ENCODE results near the gene SPIB.
A peak's percentile ranks its signal among the peaks of the same experiment; 100 is the strongest.

The SPIB gene

GRCh38 chr19:50461066-50461875, 42.5 kb downstream of the SPIB start:
- Histone ChIP-seq H3K36me3 (replicated peaks) (no peaks in the 10 kb centered on the region), H3K27me3 (replicated peaks) (peaks cover 3% of the 10 kb centered on the region), H3K4me3 (ENCODE audit: low read depth, low read length) (no peak overlapping the region), H3K27ac (no peak overlapping the region)
- in situ Hi-C loops (cut with HindIII; ENCODE audit: low pct_ligation_motif_present, low sequenced_read_pairs) = no loop called here
- TF ChIP-seq CTCF (IDR thresholded peaks at IDR 0.05; ENCODE audit: low read depth, low read length, missing control alignments) = peak; percentile 88
- DNase-seq = peak; percentile 64

- in situ Hi-C loops (cut with HindIII; ENCODE audit: low pct_ligation_motif_present, low sequenced_read_pairs) = no loop called here
- Histone ChIP-seq H3K36me3 (replicated peaks) (no peaks in the 10 kb centered on the region), H3K4me3 (ENCODE audit: low read depth, low read length) (no peak overlapping the region), H3K27me3 (replicated peaks) (peaks cover 3% of the 10 kb centered on the region), H3K27ac (no peak overlapping the region)
- DNase-seq = no peak
- no peak for TF ChIP-seq CTCF (IDR thresholded peaks at IDR 0.05; ENCODE audit: low read depth, low read length, missing control alignments)
Measured at GRCh38 chr19:50462970-50463369, 44.2 kb downstream of the SPIB start.

GRCh38 chr19:50464348-50464747, 45.6 kb downstream of the SPIB start:
- no peaks in the 10 kb centered on the region for H3K27me3 ChIP-seq (replicated peaks)

GRCh38 chr19:50465000-50465399, 46.3 kb downstream of the SPIB start:
- in situ Hi-C loops (cut with HindIII; ENCODE audit: low pct_ligation_motif_present, low sequenced_read_pairs) = no loop called here

More at GRCh38 chr19:50464348-50464747, 45.6 kb downstream of the SPIB start:
- Histone ChIP-seq H3K27ac (no peak overlapping the region), H3K4me3 (ENCODE audit: low read depth, low read length) (no peak overlapping the region), H3K36me3 (replicated peaks) (no peaks in the 10 kb centered on the region)
- TF ChIP-seq CTCF (IDR thresholded peaks at IDR 0.05; ENCODE audit: low read depth, low read length, missing control alignments) = no peak
- DNase-seq = no peak
- in situ Hi-C loops (cut with HindIII; ENCODE audit: low pct_ligation_motif_present, low sequenced_read_pairs) = no loop called here

GRCh38 chr19:50465986-50466705, 47.4 kb downstream of the SPIB start:
- in situ Hi-C loops (cut with HindIII; ENCODE audit: low pct_ligation_motif_present, low sequenced_read_pairs) = no loop called here
- no peaks in the 10 kb centered on the region for H3K27me3 ChIP-seq (replicated peaks)

More at GRCh38 chr19:50465000-50465399, 46.3 kb downstream of the SPIB start:
- no peak overlapping the region for H3K27ac ChIP-seq
- no peak overlapping the region for H3K4me3 ChIP-seq (ENCODE audit: low read depth, low read length)
- no peak for TF ChIP-seq CTCF (IDR thresholded peaks at IDR 0.05; ENCODE audit: low read depth, low read length, missing control alignments)
- H3K27me3 ChIP-seq (replicated peaks) = no peaks in the 10 kb centered on the region
- no peaks in the 10 kb centered on the region for H3K36me3 ChIP-seq (replicated peaks)
- no peak for DNase-seq

More at GRCh38 chr19:50465986-50466705, 47.4 kb downstream of the SPIB start:
- no peak overlapping the region for H3K27ac ChIP-seq
- DNase-seq = no peak
- H3K4me3 ChIP-seq (ENCODE audit: low read depth, low read length) = no peak overlapping the region
- TF ChIP-seq CTCF (IDR thresholded peaks at IDR 0.05; ENCODE audit: low read depth, low read length, missing control alignments) = peak; percentile 51
- no peaks in the 10 kb centered on the region for H3K36me3 ChIP-seq (replicated peaks)

Data from brain microvascular endothelial cell (primary cell).